Fibroblast of villous mesenchyme (primary cell): ENCODE measurements around the gene LIPA. TPM values are rescaled to one million over a fixed set of nuclear protein-coding genes. Genes with fewer than 3 reads are reported as not detected.

Source experiments
- DNase-seq: peaks from one replicate; pipeline ENCODE4 v3.0.0-alpha.2; 2010; ENCODE audit warnings: low read depth
- H3K4me3 ChIP-seq: 2 replicates; pipeline ENCODE4 v1.5.1; 2011; ENCODE audit warnings: low read depth, mild to moderate bottlenecking, low read length
- total RNA-seq: library from RNA; depleted of rRNA; stranded (reverse); fragments of >200 nt; gene quantifications from 2 replicates; pipeline ENCODE4 v1.2.3, GENCODE V29; 2012
- TF ChIP-seq, protein P1 (sequence below): IDR thresholded peaks from 2 replicates; pipeline ENCODE4 v1.5.1; 2012; ENCODE audit warnings: low read depth, mild to moderate bottlenecking, low read length; ENCODE audit not compliant: insufficient read depth

LIPA gene
- total RNA-seq, 1 donor: 232 TPM

DNA sequence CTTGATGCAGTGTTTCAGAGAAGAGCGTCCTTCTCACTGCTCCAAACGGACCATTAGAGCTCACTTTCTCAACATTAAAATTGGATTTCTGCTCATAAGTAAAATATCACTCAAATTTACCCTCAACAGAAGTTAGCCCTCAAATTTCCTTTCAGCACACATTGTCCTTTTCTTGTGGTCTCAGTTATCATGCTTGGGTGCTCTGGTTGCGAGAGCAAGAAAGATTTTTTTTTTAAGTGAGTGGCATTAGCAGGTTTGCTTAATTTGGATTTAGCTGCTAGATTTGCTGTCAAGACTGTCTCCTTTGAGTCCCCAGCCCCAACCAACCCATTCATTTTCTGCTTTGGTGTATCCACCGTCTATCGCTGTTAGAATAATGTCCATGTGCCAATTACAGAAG, 41.9 kb downstream of the LIPA start:
- H3K4me3 ChIP-seq: no peak overlapping the region
- DNase-seq: no peak
- TF ChIP-seq, protein P1, sequence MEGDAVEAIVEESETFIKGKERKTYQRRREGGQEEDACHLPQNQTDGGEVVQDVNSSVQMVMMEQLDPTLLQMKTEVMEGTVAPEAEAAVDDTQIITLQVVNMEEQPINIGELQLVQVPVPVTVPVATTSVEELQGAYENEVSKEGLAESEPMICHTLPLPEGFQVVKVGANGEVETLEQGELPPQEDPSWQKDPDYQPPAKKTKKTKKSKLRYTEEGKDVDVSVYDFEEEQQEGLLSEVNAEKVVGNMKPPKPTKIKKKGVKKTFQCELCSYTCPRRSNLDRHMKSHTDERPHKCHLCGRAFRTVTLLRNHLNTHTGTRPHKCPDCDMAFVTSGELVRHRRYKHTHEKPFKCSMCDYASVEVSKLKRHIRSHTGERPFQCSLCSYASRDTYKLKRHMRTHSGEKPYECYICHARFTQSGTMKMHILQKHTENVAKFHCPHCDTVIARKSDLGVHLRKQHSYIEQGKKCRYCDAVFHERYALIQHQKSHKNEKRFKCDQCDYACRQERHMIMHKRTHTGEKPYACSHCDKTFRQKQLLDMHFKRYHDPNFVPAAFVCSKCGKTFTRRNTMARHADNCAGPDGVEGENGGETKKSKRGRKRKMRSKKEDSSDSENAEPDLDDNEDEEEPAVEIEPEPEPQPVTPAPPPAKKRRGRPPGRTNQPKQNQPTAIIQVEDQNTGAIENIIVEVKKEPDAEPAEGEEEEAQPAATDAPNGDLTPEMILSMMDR: no peak

DNA sequence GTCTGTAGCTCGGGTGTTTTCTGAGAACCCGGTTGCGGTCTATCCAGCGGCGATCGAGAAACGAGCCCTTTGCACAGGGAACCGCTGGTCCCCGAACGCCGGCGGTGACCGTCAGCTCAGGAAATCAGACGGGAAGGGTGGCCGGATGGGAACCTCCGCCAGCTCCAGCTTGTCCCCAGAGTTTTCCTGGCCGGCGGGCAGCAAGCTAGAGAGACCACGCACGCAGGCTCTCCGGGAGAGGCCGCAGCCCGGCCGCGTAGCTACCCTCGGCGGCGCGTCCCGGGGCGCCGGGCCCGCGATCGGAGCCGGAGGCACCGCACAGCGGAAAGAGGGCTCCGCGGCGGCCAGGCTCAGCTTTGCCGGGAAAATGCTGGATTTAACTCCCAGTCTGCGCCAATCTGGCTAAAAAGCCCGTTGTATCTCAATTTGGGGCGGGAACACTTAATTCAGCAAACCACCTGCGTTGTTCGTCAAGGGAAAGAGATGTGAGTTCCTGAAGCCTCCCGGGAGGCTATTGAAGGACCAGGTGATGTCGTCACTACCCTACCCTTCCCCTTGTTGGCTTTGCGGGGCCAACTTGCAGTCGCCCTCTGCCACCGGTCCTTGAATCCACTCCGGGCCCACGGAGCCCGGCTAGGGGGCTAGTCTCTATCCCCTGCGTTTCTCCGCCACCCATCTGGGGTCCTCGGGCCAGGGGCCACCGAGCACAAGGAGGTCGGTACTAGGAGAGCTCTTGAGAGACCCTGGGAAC, 43.6 kb downstream of the LIPA start:
- DNase-seq: peak; percentile 33
- TF ChIP-seq, protein P1: no peak
- peak overlapping the region; percentile 52 for H3K4me3 ChIP-seq

DNA sequence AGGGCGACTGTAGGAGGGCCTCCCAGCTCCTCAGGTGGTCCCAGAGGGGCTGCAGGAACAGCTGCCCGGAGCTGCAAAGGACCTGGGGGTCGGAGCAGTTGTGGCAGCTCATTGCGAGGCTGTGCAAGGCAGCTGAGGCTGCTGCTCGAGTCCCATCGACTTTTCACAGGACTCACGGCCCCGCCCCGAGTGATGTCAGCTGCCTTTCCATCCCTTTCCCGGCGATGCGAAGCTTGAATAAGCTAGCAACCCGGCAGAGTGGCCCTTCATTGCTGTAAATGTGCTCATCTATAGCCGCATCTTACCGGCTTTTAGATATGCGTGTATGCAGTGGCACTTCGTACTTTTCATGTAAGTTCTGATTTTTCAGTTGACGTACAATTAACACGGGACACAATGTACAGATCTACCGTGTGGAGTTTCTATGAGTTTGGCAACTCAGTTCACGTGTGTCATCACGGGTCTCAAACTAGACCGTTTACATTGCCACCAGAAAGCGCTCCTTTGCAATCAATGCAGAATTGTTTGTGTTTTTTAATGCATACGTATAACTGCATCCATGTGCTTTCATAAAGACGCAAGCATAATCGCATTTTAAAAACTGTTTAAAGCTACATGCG, 44.3 kb downstream of the LIPA start, which contains the start of gene CH25H:
Gene CH25H (minus strand): TSS at position 137 of the 620 bp plus-strand sequence. CDS start 25 bp downstream, at position 112.
- DNase-seq: peak; percentile 65
- peak within 1 kb of the TSS; percentile 52 for H3K4me3 ChIP-seq
- TF ChIP-seq, protein P1: no peak

- peak; percentile 35 for DNase-seq
- H3K4me3 ChIP-seq: peak overlapping the region; percentile 52
- TF ChIP-seq, protein P1: no peak
These were observed 45.0 kb downstream of the LIPA start for GRCh38 chr10:89206402-89207180.

DNA sequence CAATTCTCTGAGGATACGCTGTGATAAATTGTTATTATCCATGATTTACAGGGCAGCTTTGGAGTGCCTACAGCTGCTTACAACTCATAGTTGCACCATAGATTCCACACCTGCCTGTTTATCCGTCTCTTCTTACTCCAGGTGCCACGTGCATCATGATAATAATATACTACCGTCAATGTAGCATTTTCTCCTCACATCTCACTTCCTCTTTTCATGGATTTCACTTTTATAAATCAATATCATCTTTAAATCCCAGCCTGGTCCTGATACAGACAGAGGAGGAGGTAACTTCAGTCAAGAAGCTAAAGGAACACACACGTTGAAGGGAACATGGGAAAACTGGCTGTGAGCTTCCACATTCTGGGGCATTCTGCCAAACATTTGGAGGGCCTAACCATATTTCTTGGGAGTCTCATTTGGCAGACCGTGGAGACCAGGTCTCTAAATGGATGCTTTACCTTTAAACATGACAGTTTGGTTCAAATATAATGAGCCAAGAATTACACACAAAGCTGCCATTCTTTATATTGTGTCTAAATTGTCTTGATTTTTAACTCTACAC, 46.9 kb downstream of the LIPA start:
- H3K4me3 ChIP-seq: no peak overlapping the region
- TF ChIP-seq, protein P1: no peak

GRCh38 chr10:89203237-89203636, 48.3 kb downstream of the LIPA start:
- DNase-seq: no peak
- TF ChIP-seq, protein P1: no peak
- H3K4me3 ChIP-seq: no peak overlapping the region

More for the DNA sequence above, 46.9 kb downstream of the LIPA start:
- DNase-seq: no peak
